Measurements from ENCODE around the gene RBL2.

Gene RBL2

GRCh38 chr16:53433509-53433908, 762 bp upstream of the RBL2 start:
- ATAC-seq (ENCODE audit: low read depth) (no peak), DNase-seq (ENCODE audit: low spot score in 2 of 2) (no peak)
- Mint-ChIP-seq H3K36me3 (no peaks in the 10 kb centered on the region), H3K4me3 (peak overlapping the region; percentile 80), H3K4me1 (no peaks in the 10 kb centered on the region), H3K27ac (peak overlapping the region; percentile 55), H3K9me3 (no peaks in the 10 kb centered on the region), H3K27me3 (peaks cover 2% of the 10 kb centered on the region)

GRCh38 chr16:53433930-53434376, 318 bp upstream of the RBL2 start:
- Mint-ChIP-seq H3K4me3 (peak overlapping the region; percentile 80), H3K4me1 (no peaks in the 10 kb centered on the region), H3K27me3 (peaks cover 2% of the 10 kb centered on the region), H3K9me3 (no peaks in the 10 kb centered on the region), H3K36me3 (no peaks in the 10 kb centered on the region), H3K27ac (peak overlapping the region; percentile 55)
- ATAC-seq (ENCODE audit: low read depth) (no peak), DNase-seq (ENCODE audit: low spot score in 2 of 2) (no peak)

- DNase-seq (ENCODE audit: low spot score in 2 of 2) (peak; percentile 49 to 60), ATAC-seq (ENCODE audit: low read depth) (peak; percentile 72)
- Mint-ChIP-seq H3K27ac (peak overlapping the region; percentile 95), H3K4me3 (peak overlapping the region; percentile 97), H3K9me3 (no peaks in the 10 kb centered on the region), H3K4me1 (no peaks in the 10 kb centered on the region), H3K27me3 (peaks cover 2% of the 10 kb centered on the region), H3K36me3 (peaks cover 3% of the 10 kb centered on the region)
These were observed 906 bp downstream of the RBL2 start for GRCh38 chr16:53435066-53435688.

DNA sequence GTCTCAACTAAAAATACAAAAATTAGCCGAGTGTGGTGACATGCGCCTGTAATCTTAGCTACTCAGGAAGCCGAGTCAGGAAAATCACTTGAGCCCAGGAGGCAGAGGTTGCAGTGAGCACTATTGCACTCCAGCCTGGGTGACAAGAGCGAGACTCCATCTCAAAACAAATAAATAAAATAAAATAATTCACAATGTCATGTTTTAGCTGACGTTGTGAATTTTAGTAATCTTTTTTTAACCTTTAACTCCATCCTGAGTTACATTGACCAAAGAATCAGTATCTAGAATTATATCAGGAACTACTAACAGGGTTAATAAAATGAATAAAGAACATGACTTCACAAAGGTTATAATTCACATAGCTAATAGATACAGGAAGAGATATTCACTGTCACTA, 5.9 kb downstream of the RBL2 start:
- Mint-ChIP-seq H3K4me3 (no peak overlapping the region), H3K4me1 (peaks cover 2% of the 10 kb centered on the region), H3K36me3 (peaks cover 10% of the 10 kb centered on the region), H3K27me3 (no peaks in the 10 kb centered on the region), H3K9me3 (no peaks in the 10 kb centered on the region), H3K27ac (no peak overlapping the region)
- DNase-seq (ENCODE audit: low spot score in 2 of 2): no peak
- ATAC-seq (ENCODE audit: low read depth): no peak

DNA sequence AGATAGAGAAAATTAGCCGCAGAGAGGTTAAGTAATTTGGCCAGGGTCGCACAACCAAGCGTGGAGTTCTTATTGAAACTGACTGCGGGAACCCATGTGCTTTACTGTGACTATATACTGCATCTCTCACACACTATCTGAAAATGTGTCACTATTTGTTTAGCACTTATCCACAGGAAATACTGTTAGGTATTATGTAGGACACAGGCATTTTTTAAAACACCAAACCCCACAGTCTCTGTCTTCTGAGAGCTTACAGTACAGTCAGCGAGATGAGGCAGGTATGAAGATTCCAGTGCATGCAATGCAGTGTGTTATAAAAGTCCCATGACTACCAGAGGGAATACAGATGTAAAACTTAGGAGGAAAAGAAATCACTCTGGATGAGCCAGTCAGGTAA, 11.3 kb downstream of the RBL2 start:
- peaks cover 2% of the 10 kb centered on the region for H3K4me1 Mint-ChIP-seq
- DNase-seq (ENCODE audit: low spot score in 2 of 2): no peak
- no peaks in the 10 kb centered on the region for H3K9me3 Mint-ChIP-seq
- H3K36me3 Mint-ChIP-seq: peaks cover 25% of the 10 kb centered on the region
- no peak overlapping the region for H3K4me3 Mint-ChIP-seq
- H3K27me3 Mint-ChIP-seq: no peaks in the 10 kb centered on the region
- H3K27ac Mint-ChIP-seq: no peak overlapping the region
- ATAC-seq (ENCODE audit: low read depth): no peak

DNA sequence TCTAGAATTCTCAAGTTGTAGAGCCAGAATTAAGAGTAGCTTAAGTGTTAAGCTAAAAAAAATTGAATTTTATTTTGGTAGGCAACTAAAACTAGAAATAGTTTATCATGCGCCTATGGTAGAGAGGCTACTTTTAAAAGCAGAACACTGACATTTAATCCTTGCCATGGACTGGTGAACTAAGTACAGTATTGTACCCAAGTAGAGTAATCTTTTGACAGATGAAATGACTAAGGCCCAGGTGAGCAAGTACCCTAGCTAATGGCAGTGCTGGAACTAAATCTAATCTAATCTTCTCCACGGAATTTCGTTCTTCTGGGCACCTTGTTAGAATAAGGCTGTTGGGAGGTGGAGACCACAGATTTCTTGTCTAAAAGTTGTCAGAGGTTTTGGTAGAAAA, 11.8 kb downstream of the RBL2 start:
- ATAC-seq (ENCODE audit: low read depth) (no peak), DNase-seq (ENCODE audit: low spot score in 2 of 2) (no peak)
- no peaks in the 10 kb centered on the region for H3K9me3 Mint-ChIP-seq
- no peaks in the 10 kb centered on the region for H3K27me3 Mint-ChIP-seq
- H3K4me3 Mint-ChIP-seq: no peak overlapping the region
- H3K36me3 Mint-ChIP-seq: peaks cover 21% of the 10 kb centered on the region
- H3K27ac Mint-ChIP-seq: no peak overlapping the region
- H3K4me1 Mint-ChIP-seq: no peaks in the 10 kb centered on the region

GRCh38 chr16:53449816-53450517, 15.7 kb downstream of the RBL2 start:
- Mint-ChIP-seq H3K9me3 (no peaks in the 10 kb centered on the region), H3K27ac (no peak overlapping the region), H3K27me3 (no peaks in the 10 kb centered on the region), H3K4me3 (no peak overlapping the region), H3K36me3 (peaks cover 27% of the 10 kb centered on the region), H3K4me1 (no peaks in the 10 kb centered on the region)
- ATAC-seq (ENCODE audit: low read depth) (no peak), DNase-seq (ENCODE audit: low spot score in 2 of 2) (no peak)

GRCh38 chr16:53453928-53454327, 19.7 kb downstream of the RBL2 start:
- ATAC-seq (ENCODE audit: low read depth): no peak
- H3K27me3 Mint-ChIP-seq: no peaks in the 10 kb centered on the region
- DNase-seq (ENCODE audit: low spot score in 2 of 2): no peak
- peaks cover 24% of the 10 kb centered on the region for H3K36me3 Mint-ChIP-seq
- H3K27ac Mint-ChIP-seq: no peak overlapping the region
- H3K9me3 Mint-ChIP-seq: no peaks in the 10 kb centered on the region
- no peak overlapping the region for H3K4me3 Mint-ChIP-seq
- H3K4me1 Mint-ChIP-seq: peaks cover 20% of the 10 kb centered on the region

GRCh38 chr16:53456625-53457024, 22.4 kb downstream of the RBL2 start:
- no peaks in the 10 kb centered on the region for H3K9me3 Mint-ChIP-seq
- H3K36me3 Mint-ChIP-seq: peaks cover 29% of the 10 kb centered on the region
- ATAC-seq (ENCODE audit: low read depth) (no peak), DNase-seq (ENCODE audit: low spot score in 2 of 2) (no peak)
- H3K27ac Mint-ChIP-seq: no peak overlapping the region
- no peaks in the 10 kb centered on the region for H3K27me3 Mint-ChIP-seq
- H3K4me1 Mint-ChIP-seq: peaks cover 20% of the 10 kb centered on the region
- peak overlapping the region; percentile 15 for H3K4me3 Mint-ChIP-seq

- DNase-seq (ENCODE audit: low spot score in 2 of 2) (peak; percentile 27 to 53), ATAC-seq (ENCODE audit: low read depth) (peak; percentile 100)
- Mint-ChIP-seq H3K9me3 (no peaks in the 10 kb centered on the region), H3K4me3 (no peak overlapping the region), H3K27ac (no peak overlapping the region), H3K27me3 (no peaks in the 10 kb centered on the region), H3K36me3 (peaks cover 34% of the 10 kb centered on the region), H3K4me1 (peaks cover 20% of the 10 kb centered on the region)
These were observed 23.4 kb downstream of the RBL2 start for GRCh38 chr16:53457670-53458069.

- Mint-ChIP-seq H3K9me3 (no peaks in the 10 kb centered on the region), H3K27me3 (no peaks in the 10 kb centered on the region), H3K27ac (no peak overlapping the region), H3K4me3 (no peak overlapping the region), H3K36me3 (peaks cover 33% of the 10 kb centered on the region), H3K4me1 (peaks cover 20% of the 10 kb centered on the region)
- ATAC-seq (ENCODE audit: low read depth): no peak
- no peak for DNase-seq (ENCODE audit: low spot score in 2 of 2)
These were observed 24.4 kb downstream of the RBL2 start for GRCh38 chr16:53458635-53459034.

DNA sequence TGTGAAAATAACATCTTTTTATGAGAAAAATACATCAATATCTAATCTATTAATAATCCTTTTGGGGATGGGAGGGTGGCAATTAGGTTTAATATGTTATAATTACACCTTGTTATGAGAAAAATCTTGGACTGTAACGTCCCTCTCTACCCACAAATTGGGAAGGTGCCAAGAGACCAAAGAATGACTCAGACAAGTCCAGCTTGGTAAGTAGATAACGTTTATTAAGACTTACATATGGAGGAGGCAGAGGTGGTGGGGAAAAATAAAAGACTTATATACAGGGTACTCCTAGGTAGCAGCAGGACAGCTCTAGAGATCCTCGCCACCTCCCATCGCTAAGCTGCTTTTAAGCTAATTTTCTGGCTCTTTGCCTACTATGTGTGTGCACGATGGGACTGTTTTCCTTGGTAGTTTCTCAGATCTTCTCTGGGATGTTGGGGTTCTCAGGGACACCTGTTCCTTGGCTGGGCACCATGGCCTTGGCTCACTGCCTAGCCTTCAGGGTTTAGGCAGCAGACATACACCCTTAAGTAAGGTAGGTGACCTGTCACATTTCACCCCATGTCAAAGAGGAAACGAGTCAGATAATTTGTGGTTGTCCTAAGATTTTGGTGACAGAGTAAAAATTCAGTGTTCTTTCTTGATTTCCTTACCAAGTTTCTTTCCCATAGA, 31.5 kb downstream of the RBL2 start:
- H3K4me3 Mint-ChIP-seq: no peak overlapping the region
- peaks cover 24% of the 10 kb centered on the region for H3K36me3 Mint-ChIP-seq
- ATAC-seq (ENCODE audit: low read depth): no peak
- no peaks in the 10 kb centered on the region for H3K27me3 Mint-ChIP-seq
- no peak for DNase-seq (ENCODE audit: low spot score in 2 of 2)
- no peaks in the 10 kb centered on the region for H3K9me3 Mint-ChIP-seq
- H3K27ac Mint-ChIP-seq: no peak overlapping the region
- no peaks in the 10 kb centered on the region for H3K4me1 Mint-ChIP-seq

DNA sequence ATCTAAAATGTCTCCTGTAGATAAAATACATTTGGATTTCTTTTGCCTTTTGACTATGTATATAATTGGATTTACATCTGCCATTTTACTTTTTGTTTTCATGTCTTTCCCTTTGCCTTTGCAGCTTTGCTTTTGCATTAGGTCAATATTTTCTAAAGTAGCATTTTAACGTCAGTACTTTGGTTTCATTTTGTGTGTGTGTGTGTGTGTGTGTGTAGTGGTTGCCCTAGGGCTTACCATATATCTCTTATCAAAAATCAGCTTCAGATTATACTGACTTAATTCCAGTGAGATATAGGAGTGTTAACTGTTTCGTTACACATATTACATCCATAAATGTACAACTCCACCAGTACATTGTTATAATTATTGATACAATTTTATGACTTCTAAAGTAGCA, 42.6 kb downstream of the RBL2 start:
- Mint-ChIP-seq H3K4me3 (no peak overlapping the region), H3K27me3 (no peaks in the 10 kb centered on the region), H3K36me3 (peaks cover 47% of the 10 kb centered on the region), H3K4me1 (no peaks in the 10 kb centered on the region), H3K27ac (no peak overlapping the region), H3K9me3 (peaks cover 2% of the 10 kb centered on the region)
- DNase-seq (ENCODE audit: low spot score in 2 of 2) (no peak), ATAC-seq (ENCODE audit: low read depth) (no peak)

DNA sequence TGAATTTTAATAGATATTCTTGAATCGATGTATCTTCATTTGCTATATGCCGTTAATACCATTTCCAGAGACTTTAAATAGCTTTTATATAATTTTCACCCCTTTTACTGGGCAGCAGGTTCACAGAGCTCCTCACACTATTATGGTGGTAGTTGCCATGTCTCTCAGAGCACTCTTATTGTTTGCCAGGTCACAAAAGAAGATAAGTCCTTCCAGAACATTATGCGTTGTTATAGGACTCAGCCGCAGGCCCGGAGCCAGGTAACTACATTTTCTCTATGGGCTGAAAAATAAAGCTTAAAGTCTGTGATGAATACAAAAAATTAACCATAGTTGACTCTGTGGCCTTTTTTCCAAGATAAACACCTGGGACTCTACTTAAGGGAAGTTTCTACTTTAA, 44.7 kb downstream of the RBL2 start:
- H3K27ac Mint-ChIP-seq: no peak overlapping the region
- no peak overlapping the region for H3K4me3 Mint-ChIP-seq
- H3K27me3 Mint-ChIP-seq: no peaks in the 10 kb centered on the region
- H3K36me3 Mint-ChIP-seq: peaks cover 50% of the 10 kb centered on the region
- H3K4me1 Mint-ChIP-seq: peaks cover 2% of the 10 kb centered on the region
- ATAC-seq (ENCODE audit: low read depth): no peak
- peaks cover 2% of the 10 kb centered on the region for H3K9me3 Mint-ChIP-seq
- no peak for DNase-seq (ENCODE audit: low spot score in 2 of 2)

Measured in memory B cell (primary cell).